ENCODE data around the gene AMPD3. TPM values are rescaled to one million over a fixed set of nuclear protein-coding genes. Genes with fewer than 3 reads are reported as not detected.

The AMPD3 gene
- polyA plus RNA-seq, 1 donor from 2014 or later: not detected

GRCh38 chr11:10540546-10540914, 85.5 kb downstream of the AMPD3 start:
- Histone ChIP-seq H3K9me2 (ENCODE audit: insufficient read depth, low read length) (no peaks in the 10 kb centered on the region), H3K4me2 (ENCODE audit: low read length) (peak overlapping the region; percentile 89), H3K4me3 (ENCODE audit: low read length) (peak overlapping the region; percentile 91), H3F3A (ENCODE audit: insufficient read depth, low read length, poor library complexity, severe bottlenecking) (no peaks in the 10 kb centered on the region), H3K79me2 (replicated peaks; ENCODE audit: insufficient read depth, low read length) (peaks cover 4% of the 10 kb centered on the region), H3K27ac (ENCODE audit: low read length) (peak overlapping the region; percentile 71), H3K36me3 (ENCODE audit: insufficient read depth, low read length) (no peaks in the 10 kb centered on the region), H3K9ac (ENCODE audit: low read length) (peak overlapping the region; percentile 86), H2AFZ (ENCODE audit: low read depth, low read length) (peak overlapping the region; percentile 51), H3K27me3 (ENCODE audit: insufficient read depth, low read depth, low read length) (no peaks in the 10 kb centered on the region), H4K20me1 (ENCODE audit: insufficient read depth) (no peaks in the 10 kb centered on the region), H3K9me3 (ENCODE audit: low read length) (no peaks in the 10 kb centered on the region)
- TF ChIP-seq EP300 (conservative IDR thresholded peaks at IDR 0.05; ENCODE audit: poor library complexity, severe bottlenecking): no peak
- no peak for TF ChIP-seq RAD21 (conservative IDR thresholded peaks at IDR 0.05)
- TF ChIP-seq TAF1 (IDR thresholded peaks at IDR 0.05; ENCODE audit: low read depth): no peak
- TF ChIP-seq MXI1 (conservative IDR thresholded peaks at IDR 0.05; ENCODE audit: poor library complexity, severe bottlenecking): no peak
- TF ChIP-seq CTCF (IDR thresholded peaks at IDR 0.05; ENCODE audit: poor library complexity, severe bottlenecking): no peak

- peak; percentile 61 for TF ChIP-seq SMC3 (conservative IDR thresholded peaks at IDR 0.05; ENCODE audit: poor library complexity)
- TF ChIP-seq POLR2AphosphoS5 (IDR thresholded peaks at IDR 0.05): peak; percentile 98
- peak; percentile 56 for TF ChIP-seq REST (IDR thresholded peaks at IDR 0.05; ENCODE audit: borderline replicate concordance)
- TF ChIP-seq MXI1 (conservative IDR thresholded peaks at IDR 0.05; ENCODE audit: poor library complexity, severe bottlenecking): peak; percentile 90
- TF ChIP-seq EZH2 (IDR thresholded peaks at IDR 0.05; ENCODE audit: borderline replicate concordance, insufficient read depth, low read length, poor library complexity, severe bottlenecking): no peak
- no peak for TF ChIP-seq TAF1 (IDR thresholded peaks at IDR 0.05; ENCODE audit: low read depth)
- peak; percentile 98 for TF ChIP-seq CTCF (IDR thresholded peaks at IDR 0.05; ENCODE audit: poor library complexity, severe bottlenecking)
- peak; percentile 76 for TF ChIP-seq EP300 (conservative IDR thresholded peaks at IDR 0.05; ENCODE audit: poor library complexity, severe bottlenecking)
- peak; percentile 54 for TF ChIP-seq RAD21 (conservative IDR thresholded peaks at IDR 0.05)
- Histone ChIP-seq H4K20me1 (ENCODE audit: insufficient read depth) (no peaks in the 10 kb centered on the region), H3K36me3 (ENCODE audit: insufficient read depth, low read length) (no peaks in the 10 kb centered on the region), H3K27me3 (ENCODE audit: insufficient read depth, low read depth, low read length) (no peaks in the 10 kb centered on the region), H3K4me2 (ENCODE audit: low read length) (peak within 1 kb of the TSS; percentile 89), H3K27ac (ENCODE audit: low read length) (peak within 1 kb of the TSS; percentile 71), H3K9me2 (ENCODE audit: insufficient read depth, low read length) (no peaks in the 10 kb centered on the region), H3F3A (ENCODE audit: insufficient read depth, low read length, poor library complexity, severe bottlenecking) (no peaks in the 10 kb centered on the region), H3K79me2 (replicated peaks; ENCODE audit: insufficient read depth, low read length) (peaks cover 4% of the 10 kb centered on the region), H3K9ac (ENCODE audit: low read length) (peak within 1 kb of the TSS; percentile 86), H2AFZ (ENCODE audit: low read depth, low read length) (peak within 1 kb of the TSS; percentile 81), H3K4me3 (ENCODE audit: low read length) (peak within 1 kb of the TSS; percentile 91), H3K9me3 (ENCODE audit: low read length) (no peaks in the 10 kb centered on the region)
Measured at GRCh38 chr11:10540915-10541560, 86.0 kb downstream of the AMPD3 start, which contains the start of gene RNF141. Gene RNF141 (minus strand): TSS chr11:10541187. CDS start chr11:10534158, 7,029 bp downstream.

All from neural cell (in vitro differentiated cells).